PFSK-1 (cell line): ENCODE data around the gene MPO.

Source experiments
- FOXP2 ChIP-seq: optimal IDR thresholded peaks from 2 replicates; pipeline ENCODE3; 2011; ENCODE audit warnings: borderline replicate concordance, control low read depth, inconsistent platforms; ENCODE audit not compliant: insufficient read depth; ENCODE audit errors: extremely low read length, extremely low read depth
- POLR2AphosphoS5 ChIP-seq: IDR thresholded peaks from 2 replicates; pipeline ENCODE4 v1.6.1; 2012; ENCODE audit warnings: low read depth, mild to moderate bottlenecking, control low read depth, low read length, moderate library complexity
- SIN3A ChIP-seq: IDR thresholded peaks from 2 replicates; pipeline ENCODE4 v1.6.1; 2012; ENCODE audit warnings: mild to moderate bottlenecking, low read length, moderate library complexity, borderline replicate concordance; ENCODE audit not compliant: insufficient read depth
- TAF1 ChIP-seq: IDR thresholded peaks from 2 replicates; pipeline ENCODE4 v1.6.1; 2012; ENCODE audit warnings: low read length, control low read depth, borderline replicate concordance; ENCODE audit not compliant: insufficient read depth
- TF ChIP-seq, protein P1 (sequence below), 2 experiments: IDR thresholded peaks; 2 replicates each; pipeline versions ENCODE4 v1.6.1 to v1.8.0; 2011 to 2012; ENCODE audit warnings: low read depth in 2 of 2, low read length in 2 of 2, control low read depth in 1 of 2, inconsistent platforms in 1 of 2, mild to moderate bottlenecking in 1 of 2, moderate library complexity in 1 of 2; ENCODE audit not compliant: insufficient read depth in 1 of 2

DNA sequence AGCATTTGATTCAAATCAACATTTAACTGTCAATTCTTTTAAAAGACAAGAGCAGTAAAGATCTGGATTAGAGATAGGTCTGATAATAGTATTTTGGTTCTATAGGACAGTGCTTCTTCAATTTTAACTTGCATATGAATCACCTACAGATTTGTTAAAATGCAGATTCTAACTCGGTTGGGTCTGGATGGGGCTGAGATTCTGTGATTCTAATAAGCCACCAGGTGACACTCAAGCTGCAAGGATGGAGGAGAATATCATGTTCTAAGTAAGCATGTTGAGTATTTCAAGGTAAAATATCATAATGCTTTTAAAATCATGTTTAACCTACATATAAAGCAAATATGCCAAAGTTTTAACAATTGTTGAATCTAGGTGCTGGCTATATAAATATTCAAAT lies 32.1 kb upstream of the MPO start:
- TF ChIP-seq POLR2AphosphoS5, result no peak
- TF ChIP-seq SIN3A, result no peak
- no peak for TF ChIP-seq TAF1
- TF ChIP-seq, protein P1, sequence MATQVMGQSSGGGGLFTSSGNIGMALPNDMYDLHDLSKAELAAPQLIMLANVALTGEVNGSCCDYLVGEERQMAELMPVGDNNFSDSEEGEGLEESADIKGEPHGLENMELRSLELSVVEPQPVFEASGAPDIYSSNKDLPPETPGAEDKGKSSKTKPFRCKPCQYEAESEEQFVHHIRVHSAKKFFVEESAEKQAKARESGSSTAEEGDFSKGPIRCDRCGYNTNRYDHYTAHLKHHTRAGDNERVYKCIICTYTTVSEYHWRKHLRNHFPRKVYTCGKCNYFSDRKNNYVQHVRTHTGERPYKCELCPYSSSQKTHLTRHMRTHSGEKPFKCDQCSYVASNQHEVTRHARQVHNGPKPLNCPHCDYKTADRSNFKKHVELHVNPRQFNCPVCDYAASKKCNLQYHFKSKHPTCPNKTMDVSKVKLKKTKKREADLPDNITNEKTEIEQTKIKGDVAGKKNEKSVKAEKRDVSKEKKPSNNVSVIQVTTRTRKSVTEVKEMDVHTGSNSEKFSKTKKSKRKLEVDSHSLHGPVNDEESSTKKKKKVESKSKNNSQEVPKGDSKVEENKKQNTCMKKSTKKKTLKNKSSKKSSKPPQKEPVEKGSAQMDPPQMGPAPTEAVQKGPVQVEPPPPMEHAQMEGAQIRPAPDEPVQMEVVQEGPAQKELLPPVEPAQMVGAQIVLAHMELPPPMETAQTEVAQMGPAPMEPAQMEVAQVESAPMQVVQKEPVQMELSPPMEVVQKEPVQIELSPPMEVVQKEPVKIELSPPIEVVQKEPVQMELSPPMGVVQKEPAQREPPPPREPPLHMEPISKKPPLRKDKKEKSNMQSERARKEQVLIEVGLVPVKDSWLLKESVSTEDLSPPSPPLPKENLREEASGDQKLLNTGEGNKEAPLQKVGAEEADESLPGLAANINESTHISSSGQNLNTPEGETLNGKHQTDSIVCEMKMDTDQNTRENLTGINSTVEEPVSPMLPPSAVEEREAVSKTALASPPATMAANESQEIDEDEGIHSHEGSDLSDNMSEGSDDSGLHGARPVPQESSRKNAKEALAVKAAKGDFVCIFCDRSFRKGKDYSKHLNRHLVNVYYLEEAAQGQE (IDR thresholded peaks at IDR 0.05; ENCODE audit: insufficient read depth in 1 of 2, low read depth in 2 of 2, low read length in 2 of 2), result no peak
- no peak for TF ChIP-seq FOXP2
